ENCODE measurements around the gene SMIM28.
"Not testable (repeated sequence)": the region's sequence is repeated elsewhere in the genome, so short reads cannot be mapped to it uniquely, and the experiment has no call there.

The SMIM28 gene

GRCh38 chr6:138377844-138378243 is at the start of gene SMIM28:
TSS of gene SMIM28 (plus strand) at chr6:138377905. CDS start at chr6:138378073, 168 bp downstream.
- in situ Hi-C loops (cut with HindIII; ENCODE audit: low pct_ligation_motif_present, low pct_unique_long_range_greater_than_20kb, low sequenced_read_pairs), result no loop called here
- no peak for DNase-seq

- in situ Hi-C loops (cut with HindIII; ENCODE audit: low pct_ligation_motif_present, low pct_unique_long_range_greater_than_20kb, low sequenced_read_pairs), result no loop called here
- no peak for DNase-seq
These were observed 49.5 kb upstream of the SMIM28 start for GRCh38 chr6:138328210-138328609.

GRCh38 chr6:138330763-138331162 is 46.9 kb upstream of the SMIM28 start:
- no peak for DNase-seq
- in situ Hi-C loops (cut with HindIII; ENCODE audit: low pct_ligation_motif_present, low pct_unique_long_range_greater_than_20kb, low sequenced_read_pairs), result no loop called here

- in situ Hi-C loops (cut with HindIII; ENCODE audit: low pct_ligation_motif_present, low pct_unique_long_range_greater_than_20kb, low sequenced_read_pairs), result no loop called here
- no peak for DNase-seq
These were observed 46.3 kb upstream of the SMIM28 start for GRCh38 chr6:138331444-138331843.

- no peak for DNase-seq
- in situ Hi-C loops (cut with HindIII; ENCODE audit: low pct_ligation_motif_present, low pct_unique_long_range_greater_than_20kb, low sequenced_read_pairs), result no loop called here
These were observed 45.7 kb upstream of the SMIM28 start for GRCh38 chr6:138331984-138332383.

GRCh38 chr6:138334000-138334399 is 43.7 kb upstream of the SMIM28 start:
- in situ Hi-C loops (cut with HindIII; ENCODE audit: low pct_ligation_motif_present, low pct_unique_long_range_greater_than_20kb, low sequenced_read_pairs), result no loop called here
- no peak for DNase-seq

GRCh38 chr6:138334963-138335362 is 42.7 kb upstream of the SMIM28 start:
- DNase-seq, result no peak
- in situ Hi-C loops (cut with HindIII; ENCODE audit: low pct_ligation_motif_present, low pct_unique_long_range_greater_than_20kb, low sequenced_read_pairs), result no loop called here

GRCh38 chr6:138336221-138336620 is 41.5 kb upstream of the SMIM28 start:
- no peak for DNase-seq
- in situ Hi-C loops (cut with HindIII; ENCODE audit: low pct_ligation_motif_present, low pct_unique_long_range_greater_than_20kb, low sequenced_read_pairs), result no loop called here

GRCh38 chr6:138337076-138337475 is 40.6 kb upstream of the SMIM28 start:
- DNase-seq, result no peak
- in situ Hi-C loops (cut with HindIII; ENCODE audit: low pct_ligation_motif_present, low pct_unique_long_range_greater_than_20kb, low sequenced_read_pairs), result no loop called here

GRCh38 chr6:138339024-138339423 is 38.7 kb upstream of the SMIM28 start:
- in situ Hi-C loops (cut with HindIII; ENCODE audit: low pct_ligation_motif_present, low pct_unique_long_range_greater_than_20kb, low sequenced_read_pairs), result no loop called here
- DNase-seq, result no peak

- in situ Hi-C loops (cut with HindIII; ENCODE audit: low pct_ligation_motif_present, low pct_unique_long_range_greater_than_20kb, low sequenced_read_pairs), result no loop called here
- no peak for DNase-seq
These were observed 36.5 kb upstream of the SMIM28 start for GRCh38 chr6:138341176-138341575.

GRCh38 chr6:138343112-138343511 is 34.6 kb upstream of the SMIM28 start:
- in situ Hi-C loops (cut with HindIII; ENCODE audit: low pct_ligation_motif_present, low pct_unique_long_range_greater_than_20kb, low sequenced_read_pairs), result no loop called here
- DNase-seq, result no peak

- DNase-seq, result no peak
- in situ Hi-C loops (cut with HindIII; ENCODE audit: low pct_ligation_motif_present, low pct_unique_long_range_greater_than_20kb, low sequenced_read_pairs), result no loop called here
These were observed 32.0 kb upstream of the SMIM28 start for GRCh38 chr6:138345565-138346285.

- in situ Hi-C loops (cut with HindIII; ENCODE audit: low pct_ligation_motif_present, low pct_unique_long_range_greater_than_20kb, low sequenced_read_pairs), result no loop called here
- peak; percentile 27 for DNase-seq
These were observed 31.2 kb upstream of the SMIM28 start for GRCh38 chr6:138346302-138347195.

GRCh38 chr6:138347864-138348263 is 29.8 kb upstream of the SMIM28 start:
- in situ Hi-C loops (cut with HindIII; ENCODE audit: low pct_ligation_motif_present, low pct_unique_long_range_greater_than_20kb, low sequenced_read_pairs), result no loop called here
- DNase-seq, result no peak

GRCh38 chr6:138349891-138350290 is 27.8 kb upstream of the SMIM28 start:
- in situ Hi-C loops (cut with HindIII; ENCODE audit: low pct_ligation_motif_present, low pct_unique_long_range_greater_than_20kb, low sequenced_read_pairs), result no loop called here
- no peak for DNase-seq

GRCh38 chr6:138357928-138358327 is 19.8 kb upstream of the SMIM28 start:
- DNase-seq, result no peak
- in situ Hi-C loops (cut with HindIII; ENCODE audit: low pct_ligation_motif_present, low pct_unique_long_range_greater_than_20kb, low sequenced_read_pairs), result no loop called here

- DNase-seq; in situ Hi-C loops (cut with HindIII; ENCODE audit: low pct_ligation_motif_present, low pct_unique_long_range_greater_than_20kb, low sequenced_read_pairs): not testable (repeated sequence)
These were observed 9.0 kb upstream of the SMIM28 start for GRCh38 chr6:138368684-138369083.

- in situ Hi-C loops (cut with HindIII; ENCODE audit: low pct_ligation_motif_present, low pct_unique_long_range_greater_than_20kb, low sequenced_read_pairs), result no loop called here
- DNase-seq, result no peak
These were observed 6.9 kb upstream of the SMIM28 start for GRCh38 chr6:138370631-138371451.
